H9 (cell line): Measurements from ENCODE around the gene PPM1G. TPM values are rescaled to one million over a fixed set of nuclear protein-coding genes. Genes with fewer than 3 reads are reported as not detected.

Source experiments
- DNase-seq: peaks from one replicate; pipeline ENCODE4 v3.0.0-alpha.2; 2017
- H2AFZ ChIP-seq: one replicate; pipeline ENCODE4 v1.6.1; 2013; ENCODE audit warnings: mild to moderate bottlenecking, low read length, control low read depth, moderate library complexity
- H2AK5ac ChIP-seq: 2 replicates; pipeline ENCODE4 v1.6.1; 2013; ENCODE audit warnings: low read length, control low read depth, mixed read lengths; ENCODE audit not compliant: insufficient read length
- H2BK120ac ChIP-seq: one replicate; pipeline ENCODE4 v1.6.1; 2013; ENCODE audit warnings: low read depth, mild to moderate bottlenecking, low read length, control low read depth, inconsistent platforms; ENCODE audit not compliant: poor library complexity, severe bottlenecking
- H2BK12ac ChIP-seq: 2 replicates; pipeline ENCODE4 v1.6.1; 2013; ENCODE audit warnings: low read length, control low read depth, mixed read lengths, low read depth; ENCODE audit not compliant: insufficient read length
- H2BK15ac ChIP-seq: 2 replicates; pipeline ENCODE4 v1.6.1; 2013; ENCODE audit warnings: low read depth, low read length, control low read depth
- H2BK20ac ChIP-seq: one replicate; pipeline ENCODE4 v1.6.1; 2013; ENCODE audit warnings: low read depth, mild to moderate bottlenecking, low read length, control low read depth, inconsistent platforms; ENCODE audit not compliant: poor library complexity, severe bottlenecking
- H2BK5ac ChIP-seq: 2 replicates; pipeline ENCODE4 v1.6.1; 2013; ENCODE audit warnings: low read length, control low read depth, mixed read lengths; ENCODE audit not compliant: insufficient read length
- H3K14ac ChIP-seq: 2 replicates; pipeline ENCODE4 v1.6.1; 2013; ENCODE audit warnings: low read length, control low read depth; ENCODE audit not compliant: insufficient read depth
- H3K18ac ChIP-seq: 2 replicates; pipeline ENCODE4 v1.6.1; 2013; ENCODE audit warnings: low read depth, mild to moderate bottlenecking, mixed read lengths, low read length, control low read depth; ENCODE audit not compliant: insufficient read length
- H3K23ac ChIP-seq: 2 replicates; pipeline ENCODE4 v1.6.1; 2013; ENCODE audit warnings: low read length, control low read depth, mixed read lengths, low read depth; ENCODE audit not compliant: insufficient read length
- H3K23me2 ChIP-seq: 2 replicates; pipeline ENCODE4 v1.6.1; 2013; ENCODE audit warnings: low read depth, mild to moderate bottlenecking, mixed read lengths, low read length, control low read depth; ENCODE audit not compliant: insufficient read length, poor library complexity, severe bottlenecking
- H3K27ac ChIP-seq: 2 replicates; pipeline ENCODE4 v1.5.1; 2013; ENCODE audit warnings: low read length, control low read depth, mixed read lengths, low read depth; ENCODE audit not compliant: insufficient read length
- H3K27me3 ChIP-seq: 2 replicates; pipeline ENCODE4 v1.6.1; 2013; ENCODE audit warnings: low read length, control low read depth, inconsistent platforms; ENCODE audit not compliant: insufficient read depth
- H3K4ac ChIP-seq: 2 replicates; pipeline ENCODE4 v1.6.1; 2013; ENCODE audit warnings: low read depth, mild to moderate bottlenecking, control low read depth, inconsistent platforms, low read length, moderate library complexity
- H3K4me1 ChIP-seq: 2 replicates; pipeline ENCODE4 v1.6.1; 2013; ENCODE audit warnings: low read length, control low read depth, inconsistent platforms; ENCODE audit not compliant: insufficient read depth
- H3K4me2 ChIP-seq: 2 replicates; pipeline ENCODE4 v1.6.1; 2013; ENCODE audit warnings: low read length, control low read depth, mixed read lengths; ENCODE audit not compliant: insufficient read length, insufficient read depth
- H3K56ac ChIP-seq: 2 replicates; pipeline ENCODE4 v1.6.1; 2013; ENCODE audit warnings: low read depth, mild to moderate bottlenecking, mixed read lengths, low read length, control low read depth; ENCODE audit not compliant: insufficient read length
- H3K79me1 ChIP-seq: 2 replicates; pipeline ENCODE4 v1.6.1; 2013; ENCODE audit warnings: low read depth, mild to moderate bottlenecking, moderate library complexity, low read length, control low read depth, inconsistent platforms; ENCODE audit not compliant: insufficient read depth, poor library complexity, severe bottlenecking
- H3K79me2 ChIP-seq: 2 replicates; pipeline ENCODE4 v1.6.1; 2013; ENCODE audit warnings: low read length, control low read depth, inconsistent platforms; ENCODE audit not compliant: insufficient read depth
- H3K9ac ChIP-seq: 2 replicates; pipeline ENCODE4 v1.6.1; 2013; ENCODE audit warnings: low read length, control low read depth, mixed read lengths; ENCODE audit not compliant: insufficient read length; ENCODE audit errors: extremely low read depth
- H3K9me3 ChIP-seq: one replicate; pipeline ENCODE4 v1.6.1; 2013; ENCODE audit warnings: low read depth, low read length, inconsistent platforms; ENCODE audit not compliant: control insufficient read depth
- H3T11ph ChIP-seq: one replicate; pipeline ENCODE4 v1.6.1; 2013; ENCODE audit warnings: mild to moderate bottlenecking, low read length, control low read depth, inconsistent platforms
- H4K20me1 ChIP-seq: one replicate; pipeline ENCODE4 v1.6.1; 2013; ENCODE audit not compliant: control insufficient read depth, insufficient read length, insufficient read depth
- H4K5ac ChIP-seq: 2 replicates; pipeline ENCODE4 v1.6.1; 2013; ENCODE audit warnings: low read depth, mild to moderate bottlenecking, mixed read lengths, low read length, control low read depth; ENCODE audit not compliant: insufficient read length
- H4K8ac ChIP-seq: replicated peaks from 2 replicates; pipeline ENCODE4 v1.6.1; 2013; ENCODE audit warnings: low read length, control low read depth, mixed read lengths, low read depth; ENCODE audit not compliant: insufficient read length
- H4K91ac ChIP-seq: 2 replicates; pipeline ENCODE4 v1.6.1; 2013; ENCODE audit warnings: low read depth, mild to moderate bottlenecking, moderate library complexity, mixed read lengths, low read length, control low read depth; ENCODE audit not compliant: insufficient read length
- H3K27ac Mint-ChIP-seq, 3 experiments: 2 replicates in 2 of 3; 3 replicates in 1 of 3; pipeline ENCODE4 v1.8.0; 2020 to 2021; ENCODE audit warnings: mixed read lengths in 3 of 3, mild to moderate bottlenecking in 1 of 3, moderate library complexity in 1 of 3
- H3K27me3 Mint-ChIP-seq: 2 replicates; pipeline ENCODE4 v1.8.0; 2021; ENCODE audit warnings: low read depth, mild to moderate bottlenecking, moderate library complexity, mixed read lengths
- H3K36me3 Mint-ChIP-seq, 3 experiments: 2 replicates in 2 of 3; 3 replicates in 1 of 3; pipeline ENCODE4 v1.8.0; 2020 to 2021; ENCODE audit warnings: low read depth in 3 of 3, mixed read lengths in 3 of 3; ENCODE audit not compliant: insufficient read depth in 1 of 3
- H3K4me1 Mint-ChIP-seq, 2 experiments: 2 replicates each; pipeline ENCODE4 v1.8.0; 2020; ENCODE audit warnings: mixed read lengths in 2 of 2
- H3K4me3 Mint-ChIP-seq, 2 experiments: 2 replicates in 1 of 2; 3 replicates in 1 of 2; pipeline ENCODE4 v1.8.0; 2020 to 2021; ENCODE audit warnings: mild to moderate bottlenecking in 2 of 2, mixed read lengths in 2 of 2, moderate library complexity in 1 of 2
- H3K9me3 Mint-ChIP-seq, 2 experiments: 2 replicates in 1 of 2; 3 replicates in 1 of 2; pipeline ENCODE4 v1.8.0; 2020; ENCODE audit warnings: mild to moderate bottlenecking in 2 of 2, mixed read lengths in 2 of 2, moderate library complexity in 1 of 2
- CTCF ChIP-seq: fragments of 200-600 bp; sonication (generic); conservative IDR thresholded peaks from 3 replicates; pipeline ENCODE4 v1.8.0; 2021; ENCODE audit warnings: antibody characterized with exemption, mild to moderate bottlenecking
- WGBS: extraction: QIAGEN DNeasy Blood & Tissue Kit; methylation state at CpG from one replicate; pipeline ENCODE4 v1.1.7; 2013; ENCODE audit warnings: missing lambda C conversion rate, low lambda C conversion rate, mixed read lengths; ENCODE audit not compliant: insufficient read length; ENCODE audit errors: extremely low coverage; 5-methylcytosine and 5-hydroxymethylcytosine counted together
- total RNA-seq: library from RNA; stranded (reverse); gene quantifications from 2 replicates; pipeline ENCODE4 v1.2.1, GENCODE V29; 2021

PPM1G gene
- total RNA-seq, 1 experiment from 2014 or later, result 146 TPM

- Histone ChIP-seq H3K14ac (peak within 1 kb of the TSS; percentile 65), H3K9me3 (no peaks in the 10 kb centered on the region), H3K4me2 (peak within 1 kb of the TSS; percentile 49), H3K27ac (no peak within 1 kb of the TSS), H3K56ac (no peak within 1 kb of the TSS), H3K9ac (peak within 1 kb of the TSS; percentile 20), H3K23ac (no peak within 1 kb of the TSS), H2BK20ac (no peak within 1 kb of the TSS), H3K27me3 (no peaks in the 10 kb centered on the region), H2BK15ac (no peak within 1 kb of the TSS), H3K79me2 (no peaks in the 10 kb centered on the region), H3K23me2 (peaks cover 8% of the 10 kb centered on the region), H3K18ac (peak within 1 kb of the TSS; percentile 23), H3T11ph (no peak within 1 kb of the TSS), H2AK5ac (no peak within 1 kb of the TSS), H3K79me1 (no peaks in the 10 kb centered on the region), H2AFZ (no peak within 1 kb of the TSS), H4K20me1 (no peaks in the 10 kb centered on the region), H2BK120ac (no peak within 1 kb of the TSS), H2BK5ac (no peak within 1 kb of the TSS), H4K5ac (no peak within 1 kb of the TSS), H4K91ac (no peak within 1 kb of the TSS), H4K8ac (no peak within 1 kb of the TSS), H3K4ac (no peak within 1 kb of the TSS), H2BK12ac (no peak within 1 kb of the TSS), H3K4me1 (no peaks in the 10 kb centered on the region)
- H3K4me3 Mint-ChIP-seq, result peak within 1 kb of the TSS; percentile 67 to 80
- peaks cover 25 to 68% (median 59%) of the 10 kb centered on the region in 3 experiments for H3K36me3 Mint-ChIP-seq
- H3K9me3 Mint-ChIP-seq, result no peaks in the 10 kb centered on the region
- H3K27ac Mint-ChIP-seq, result peak within 1 kb of the TSS; percentile 76 to 90 (median 85); a peak in 6 of 7 replicates
- peak; percentile 76 for TF ChIP-seq CTCF
- DNase-seq, result peak; percentile 88
- H3K27me3 Mint-ChIP-seq, result no peaks in the 10 kb centered on the region
- no CpG with 5 or more reads among the region's 80 CpGs for WGBS
- peaks cover 13 to 18% of the 10 kb centered on the region in 2 experiments for H3K4me1 Mint-ChIP-seq
Observed at GRCh38 chr2:27441958-27442919, 32.8 kb upstream of the PPM1G start, which contains the start of gene KRTCAP3. TSS of gene KRTCAP3 (plus strand) at chr2:27442381. CDS start at chr2:27442413, 32 bp downstream.
